Spleen (tissue), 11 donors: ENCODE results near the gene CAMTA1. TPM values are rescaled to one million over a fixed set of nuclear protein-coding genes. Genes with fewer than 3 reads are reported as not detected.

Experiments
- DNase-seq: peaks from one replicate; pipeline ENCODE4 v3.0.0-alpha.2; 2020
- H3K27ac ChIP-seq, 8 donors: fragments of 200-600 bp; sonication (generic) in 7 of 8; 1 replicate in 4 of 8; 2 replicates in 4 of 8; pipeline versions ENCODE4 v1.5.0 to v1.8.0; 2016 to 2021; ENCODE audit warnings: inconsistent platforms in 4 of 8, mild to moderate bottlenecking in 4 of 8, moderate library complexity in 1 of 8
- H3K27me3 ChIP-seq, 7 donors: fragments of 200-600 bp; sonication (generic) in 6 of 7; replicated peaks in 1 of 7; 1 replicate in 4 of 7; 2 replicates in 3 of 7; pipeline versions ENCODE4 v1.5.0 to v1.8.0; 2016 to 2021; ENCODE audit warnings: inconsistent platforms in 3 of 7, mild to moderate bottlenecking in 1 of 7
- H3K36me3 ChIP-seq, 6 donors: fragments of 200-600 bp; sonication (generic) in 5 of 6; 1 replicate in 4 of 6; 2 replicates in 2 of 6; pipeline versions ENCODE4 v1.5.0 to v1.8.0; 2016 to 2021; ENCODE audit warnings: inconsistent platforms in 2 of 6
- H3K4me1 ChIP-seq, 6 donors: fragments of 200-600 bp; sonication (generic) in 5 of 6; 1 replicate in 3 of 6; 2 replicates in 3 of 6; pipeline versions ENCODE4 v1.5.0 to v1.8.0; 2016 to 2021; ENCODE audit warnings: inconsistent platforms in 3 of 6
- H3K4me3 ChIP-seq, 8 donors: fragments of 200-600 bp; sonication (generic) in 7 of 8; 1 replicate in 4 of 8; 2 replicates in 4 of 8; pipeline versions ENCODE4 v1.5.0 to v1.8.0; 2016 to 2021; ENCODE audit warnings: inconsistent platforms in 4 of 8, mild to moderate bottlenecking in 4 of 8, moderate library complexity in 2 of 8
- H3K9me3 ChIP-seq, 8 donors: fragments of 200-600 bp; sonication (generic) in 7 of 8; 1 replicate in 4 of 8; 2 replicates in 4 of 8; pipeline versions ENCODE4 v1.5.0 to v1.8.0; 2016 to 2021; ENCODE audit warnings: inconsistent platforms in 4 of 8
- POLR2A ChIP-seq, 3 donors: fragments of 450-650 bp; IDR thresholded peaks; one replicate each; pipeline ENCODE4 v1.5.1; 2017; ENCODE audit warnings: antibody characterized with exemption in 3 of 3, mild to moderate bottlenecking in 1 of 3
- POLR2AphosphoS5 ChIP-seq, 3 donors: sonication (generic); formaldehyde crosslinking; IDR thresholded peaks; one replicate each; pipeline ENCODE4 v1.5.1; 2017; ENCODE audit warnings: antibody characterized with exemption in 3 of 3
- WGBS, 5 donors: extraction: QIAGEN DNeasy Blood & Tissue Kit in 3 of 5; methylation state at CpG; one replicate each; pipeline versions ENCODE4 v1.1.5 to v1.1.7; 2013 to 2018; 5-methylcytosine and 5-hydroxymethylcytosine counted together
- intact Hi-C: fragments of 100-400 bp; cut with DNase I; formaldehyde crosslinking; loops from one replicate; pipeline ENCODE4 v1.15.0; 2023; ENCODE audit warnings: low total_unique reads
- polyA plus RNA-seq, 3 donors: library from polyadenylated mRNA; stranded (reverse); fragments of 200-250 nt; gene quantifications; one replicate each; pipeline ENCODE4 v1.2.1, GENCODE V29; 2013
- total RNA-seq, 7 donors: library from RNA; depleted of rRNA in 3 of 7; stranded (reverse); fragments of >200 nt in 3 of 7; fragmentation: NEBNext Ultra II Directional in 4 of 7; extraction: Animal tissue kit (Norgen Biotek cat#: 25700) in 4 of 7; gene quantifications; one replicate each; pipeline versions ENCODE4 v1.1.0 to v1.2.1, GENCODE V29; 2016 to 2021
- TF ChIP-seq, protein P1 (sequence below), 11 experiments: fragments of 200-600 bp in 7 of 11; fragments of 450-650 bp in 4 of 11; sonication (generic) in 4 of 11; IDR thresholded peaks in 8 of 11; conservative IDR thresholded peaks in 3 of 11; 1 replicate in 7 of 11; 2 replicates in 4 of 11; pipeline versions ENCODE4 v1.4.0 to v1.8.0; 2016 to 2021; ENCODE audit warnings: antibody characterized with exemption in 11 of 11, inconsistent platforms in 4 of 11, mild to moderate bottlenecking in 1 of 11
- donor health status: healthy with polysubstance abuse.
- donor health status: DM: no; HTN: no; CAD: no; lungs with moderate emphysema.
- donor health status: DM: no; HTN: no; CAD: no.
- donor health status: Bipolar disorder and iron deficiency.
- donor health status: healthy.
- donor health status: DM: no; HTN: no; CAD: no.
- donor health status: DM: yes; HTN: yes; CAD: no.

CAMTA1 gene
- total and polyA plus RNA-seq, 10 donors, result 53.0 to 106 (median 77.3) TPM

DNA sequence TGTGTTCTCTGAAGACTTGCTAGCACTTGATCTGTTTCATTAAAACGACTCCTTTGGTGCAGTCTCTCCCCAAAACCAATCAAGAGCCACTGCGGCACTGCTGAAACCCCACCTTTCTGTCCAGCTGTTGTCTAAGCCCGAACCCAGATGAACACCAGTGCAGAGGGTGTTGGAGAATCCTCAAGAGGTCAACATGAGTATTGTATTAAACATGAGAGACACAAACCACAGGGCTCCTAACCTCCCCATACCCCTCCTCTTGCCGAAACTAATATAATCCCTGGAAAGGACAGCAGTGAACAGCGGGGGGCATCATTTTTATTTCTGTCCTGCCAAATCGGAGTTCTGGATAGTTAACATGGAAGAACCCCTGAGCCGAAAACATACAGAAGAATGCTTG, 333.9 kb downstream of the CAMTA1 start:
- DNase-seq, result no peak
- no peak overlapping the region for H3K27ac ChIP-seq
- TF ChIP-seq POLR2AphosphoS5 (IDR thresholded peaks at IDR 0.05) (no peak), POLR2A (IDR thresholded peaks at IDR 0.05) (no peak)
- TF ChIP-seq, protein P1, sequence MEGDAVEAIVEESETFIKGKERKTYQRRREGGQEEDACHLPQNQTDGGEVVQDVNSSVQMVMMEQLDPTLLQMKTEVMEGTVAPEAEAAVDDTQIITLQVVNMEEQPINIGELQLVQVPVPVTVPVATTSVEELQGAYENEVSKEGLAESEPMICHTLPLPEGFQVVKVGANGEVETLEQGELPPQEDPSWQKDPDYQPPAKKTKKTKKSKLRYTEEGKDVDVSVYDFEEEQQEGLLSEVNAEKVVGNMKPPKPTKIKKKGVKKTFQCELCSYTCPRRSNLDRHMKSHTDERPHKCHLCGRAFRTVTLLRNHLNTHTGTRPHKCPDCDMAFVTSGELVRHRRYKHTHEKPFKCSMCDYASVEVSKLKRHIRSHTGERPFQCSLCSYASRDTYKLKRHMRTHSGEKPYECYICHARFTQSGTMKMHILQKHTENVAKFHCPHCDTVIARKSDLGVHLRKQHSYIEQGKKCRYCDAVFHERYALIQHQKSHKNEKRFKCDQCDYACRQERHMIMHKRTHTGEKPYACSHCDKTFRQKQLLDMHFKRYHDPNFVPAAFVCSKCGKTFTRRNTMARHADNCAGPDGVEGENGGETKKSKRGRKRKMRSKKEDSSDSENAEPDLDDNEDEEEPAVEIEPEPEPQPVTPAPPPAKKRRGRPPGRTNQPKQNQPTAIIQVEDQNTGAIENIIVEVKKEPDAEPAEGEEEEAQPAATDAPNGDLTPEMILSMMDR (IDR thresholded peaks at IDR 0.05 in 8 of 11, conservative IDR thresholded peaks at IDR 0.05 in 3 of 11), result no peak
- peaks cover 0 to 9% (median 0%) of the 10 kb centered on the region in 8 donors for H3K9me3 ChIP-seq
- intact Hi-C loops, result no loop called here
- no peaks in the 10 kb centered on the region for H3K27me3 ChIP-seq
- H3K4me1 ChIP-seq, result no peaks in the 10 kb centered on the region
- WGBS, 5 donors, result 71 to 85% (median 82%) methylated on average over 7 of the region's 7 CpGs
- no peak overlapping the region for H3K4me3 ChIP-seq
- H3K36me3 ChIP-seq, result no peaks in the 10 kb centered on the region

DNA sequence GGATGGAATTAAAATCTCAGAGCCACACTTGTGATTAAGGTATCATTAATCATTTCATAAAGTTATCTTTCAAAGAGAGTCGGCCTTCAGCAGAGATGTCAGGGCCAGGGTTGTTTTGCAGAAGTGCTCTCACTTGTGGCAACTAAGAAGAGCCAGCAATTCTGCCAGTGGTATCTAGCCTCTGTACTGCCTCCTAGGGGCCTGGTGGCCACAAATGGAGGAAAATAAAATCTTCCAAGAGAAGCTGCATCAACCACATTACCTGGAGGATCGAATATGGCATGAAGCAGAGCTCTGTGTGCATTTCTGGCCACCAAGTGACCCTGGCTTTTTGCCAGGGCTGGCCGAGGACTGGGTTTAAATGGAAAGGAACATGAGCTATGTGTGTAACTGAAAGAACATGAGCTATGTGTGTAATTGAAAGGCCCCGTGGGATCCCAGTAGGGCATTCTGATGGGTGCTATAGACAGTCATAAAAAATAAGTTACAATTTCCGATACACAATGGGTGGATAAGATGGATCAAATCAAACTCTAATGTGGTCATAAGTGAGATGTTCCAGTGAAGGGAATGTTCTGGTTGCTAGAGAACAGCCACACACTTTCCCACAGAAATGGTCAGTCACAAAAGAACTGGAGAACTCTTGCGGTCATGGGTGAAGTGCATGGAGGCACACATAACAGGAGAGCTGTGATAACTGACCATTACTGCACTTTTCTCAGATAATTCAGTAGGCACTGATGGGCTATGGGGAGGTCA, 335.8 kb downstream of the CAMTA1 start:
- no peak for DNase-seq
- no peaks in the 10 kb centered on the region for H3K36me3 ChIP-seq
- no peaks in the 10 kb centered on the region for H3K27me3 ChIP-seq
- H3K27ac ChIP-seq, result no peak overlapping the region
- H3K9me3 ChIP-seq, result peaks cover 0 to 3% (median 0%) of the 10 kb centered on the region in 8 donors
- no peak overlapping the region for H3K4me3 ChIP-seq
- WGBS, 5 donors, result 82 to 86% (median 85%) methylated on average over 6 of the region's 6 CpGs
- TF ChIP-seq POLR2A (IDR thresholded peaks at IDR 0.05), result no peak
- no peak for TF ChIP-seq POLR2AphosphoS5 (IDR thresholded peaks at IDR 0.05)
- TF ChIP-seq, protein P1 (IDR thresholded peaks at IDR 0.05 in 8 of 11, conservative IDR thresholded peaks at IDR 0.05 in 3 of 11), result no peak
- peaks cover 0 to 3% (median 0%) of the 10 kb centered on the region in 6 donors for H3K4me1 ChIP-seq
- intact Hi-C loops, result no loop called here

DNA sequence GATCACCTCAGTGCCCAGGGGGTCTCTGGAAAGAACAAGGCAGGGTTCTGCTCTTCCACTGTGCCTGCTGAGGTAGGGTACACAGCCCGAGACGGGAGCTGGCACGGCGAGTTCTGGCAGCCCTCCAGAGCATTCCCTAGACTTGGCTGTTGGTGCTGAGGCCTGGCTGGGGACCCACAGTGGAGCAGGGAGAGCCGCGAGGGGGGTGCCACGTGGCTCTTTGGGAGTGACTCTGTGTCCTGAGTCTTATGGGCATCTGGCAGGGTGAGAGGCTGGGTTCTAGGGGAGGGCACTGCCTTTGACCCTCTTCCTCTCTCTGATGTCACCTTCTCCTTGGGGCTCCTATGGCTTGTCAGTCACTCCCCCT, 336.4 kb downstream of the CAMTA1 start:
- DNase-seq, result no peak
- Histone ChIP-seq H3K4me1 (peaks cover 0 to 3% (median 0%) of the 10 kb centered on the region in 6 donors), H3K27ac (peak overlapping the region in 1 of 8 donors; percentile 9), H3K36me3 (no peaks in the 10 kb centered on the region), H3K27me3 (no peaks in the 10 kb centered on the region), H3K4me3 (no peak overlapping the region), H3K9me3 (no peaks in the 10 kb centered on the region)
- intact Hi-C loops, result no loop called here
- 70 to 84% (median 80%) methylated on average over 5 to 7 of the region's 7 CpGs for WGBS, 5 donors
- TF ChIP-seq POLR2AphosphoS5 (IDR thresholded peaks at IDR 0.05) (peak in 1 of 3 donors; percentile 20), POLR2A (IDR thresholded peaks at IDR 0.05) (no peak)

DNA sequence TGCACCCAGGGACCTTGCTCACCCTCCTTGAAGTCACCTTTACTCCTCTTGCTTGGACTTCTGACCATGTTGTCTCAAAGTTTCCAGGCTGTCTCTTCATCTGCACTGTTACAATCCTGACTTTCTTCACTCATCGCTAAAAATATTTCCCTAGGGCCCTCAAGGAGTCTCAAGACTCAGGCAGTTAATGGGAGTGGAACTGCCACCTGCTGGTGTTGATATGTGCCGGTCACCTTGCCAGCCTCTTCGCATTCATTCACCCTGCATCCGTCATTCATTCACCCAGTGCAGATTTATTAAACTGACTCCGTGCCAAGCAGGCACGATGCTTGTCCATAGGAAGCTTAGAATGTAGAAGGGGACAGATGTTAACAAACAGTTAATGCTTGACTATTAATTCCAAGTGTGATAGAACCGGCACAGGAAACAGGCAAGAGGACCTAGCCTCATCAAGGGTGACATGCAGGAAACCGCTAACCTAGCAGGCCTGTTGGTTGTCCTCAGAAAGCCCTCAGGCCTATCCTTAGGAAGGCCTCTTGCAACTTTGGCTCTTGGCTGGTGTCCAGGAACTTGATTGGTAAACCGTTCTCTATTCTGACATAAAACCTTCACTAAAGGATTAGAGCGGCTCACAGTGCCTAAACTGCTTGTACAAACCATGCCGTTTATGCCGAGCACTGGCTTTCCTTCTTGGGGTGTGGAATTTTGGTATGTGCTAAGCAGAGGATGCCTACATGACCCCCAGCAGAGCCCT, 342.2 kb downstream of the CAMTA1 start:
- intact Hi-C loops, result no loop called here
- no peak overlapping the region for H3K4me3 ChIP-seq
- peaks cover 0 to 5% (median 0%) of the 10 kb centered on the region in 8 donors for H3K9me3 ChIP-seq
- DNase-seq, result no peak
- no peak for TF ChIP-seq POLR2A (IDR thresholded peaks at IDR 0.05)
- TF ChIP-seq, protein P1 (IDR thresholded peaks at IDR 0.05 in 8 of 11, conservative IDR thresholded peaks at IDR 0.05 in 3 of 11), result no peak
- TF ChIP-seq POLR2AphosphoS5 (IDR thresholded peaks at IDR 0.05), result no peak
- 13 to 24% (median 20%) methylated on average over 11 to 12 of the region's 12 CpGs for WGBS, 5 donors
- H3K36me3 ChIP-seq, result no peaks in the 10 kb centered on the region
- peaks cover 0 to 4% (median 0%) of the 10 kb centered on the region in 7 donors for H3K27me3 ChIP-seq
- no peak overlapping the region for H3K27ac ChIP-seq
- peaks cover 0 to 8% (median 4%) of the 10 kb centered on the region in 6 donors for H3K4me1 ChIP-seq
